ENCODE data around the gene CYTH4. TPM values are rescaled to one million over a fixed set of nuclear protein-coding genes. Genes with fewer than 3 reads are reported as not detected.

CYTH4 gene
- polyA plus RNA-seq, 1 donor from 2014 or later: not detected

GRCh38 chr22:37301144-37301830, 19.0 kb downstream of the CYTH4 start:
- no peaks in the 10 kb centered on the region for H4K20me1 ChIP-seq (ENCODE audit: insufficient read depth)
- H3K4me3 ChIP-seq (ENCODE audit: low read length): no peak overlapping the region
- H3K9me2 ChIP-seq (ENCODE audit: insufficient read depth, low read length): no peaks in the 10 kb centered on the region
- no peak overlapping the region for H3K27ac ChIP-seq (ENCODE audit: low read length)
- no peaks in the 10 kb centered on the region for H3K9me3 ChIP-seq (ENCODE audit: low read length)
- H3K27me3 ChIP-seq (ENCODE audit: insufficient read depth, low read depth, low read length): no peaks in the 10 kb centered on the region
- no peak overlapping the region for H3K9ac ChIP-seq (ENCODE audit: low read length)
- H3F3A ChIP-seq (ENCODE audit: insufficient read depth, low read length, poor library complexity, severe bottlenecking): no peaks in the 10 kb centered on the region
- no peaks in the 10 kb centered on the region for H3K36me3 ChIP-seq (ENCODE audit: insufficient read depth, low read length)
- TF ChIP-seq MXI1 (conservative IDR thresholded peaks at IDR 0.05; ENCODE audit: poor library complexity, severe bottlenecking): no peak
- no peak for TF ChIP-seq EZH2 (IDR thresholded peaks at IDR 0.05; ENCODE audit: borderline replicate concordance, insufficient read depth, low read length, poor library complexity, severe bottlenecking)
- no peak for TF ChIP-seq POLR2AphosphoS5 (IDR thresholded peaks at IDR 0.05)
- TF ChIP-seq RAD21 (conservative IDR thresholded peaks at IDR 0.05): no peak
- no peak for TF ChIP-seq EP300 (conservative IDR thresholded peaks at IDR 0.05; ENCODE audit: poor library complexity, severe bottlenecking)
- no peak for TF ChIP-seq REST (IDR thresholded peaks at IDR 0.05; ENCODE audit: borderline replicate concordance)
- TF ChIP-seq SMC3 (conservative IDR thresholded peaks at IDR 0.05; ENCODE audit: poor library complexity): no peak
- TF ChIP-seq, protein P1, sequence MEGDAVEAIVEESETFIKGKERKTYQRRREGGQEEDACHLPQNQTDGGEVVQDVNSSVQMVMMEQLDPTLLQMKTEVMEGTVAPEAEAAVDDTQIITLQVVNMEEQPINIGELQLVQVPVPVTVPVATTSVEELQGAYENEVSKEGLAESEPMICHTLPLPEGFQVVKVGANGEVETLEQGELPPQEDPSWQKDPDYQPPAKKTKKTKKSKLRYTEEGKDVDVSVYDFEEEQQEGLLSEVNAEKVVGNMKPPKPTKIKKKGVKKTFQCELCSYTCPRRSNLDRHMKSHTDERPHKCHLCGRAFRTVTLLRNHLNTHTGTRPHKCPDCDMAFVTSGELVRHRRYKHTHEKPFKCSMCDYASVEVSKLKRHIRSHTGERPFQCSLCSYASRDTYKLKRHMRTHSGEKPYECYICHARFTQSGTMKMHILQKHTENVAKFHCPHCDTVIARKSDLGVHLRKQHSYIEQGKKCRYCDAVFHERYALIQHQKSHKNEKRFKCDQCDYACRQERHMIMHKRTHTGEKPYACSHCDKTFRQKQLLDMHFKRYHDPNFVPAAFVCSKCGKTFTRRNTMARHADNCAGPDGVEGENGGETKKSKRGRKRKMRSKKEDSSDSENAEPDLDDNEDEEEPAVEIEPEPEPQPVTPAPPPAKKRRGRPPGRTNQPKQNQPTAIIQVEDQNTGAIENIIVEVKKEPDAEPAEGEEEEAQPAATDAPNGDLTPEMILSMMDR (IDR thresholded peaks at IDR 0.05; ENCODE audit: poor library complexity, severe bottlenecking): no peak
- no peak for TF ChIP-seq TAF1 (IDR thresholded peaks at IDR 0.05; ENCODE audit: low read depth)
- no peak overlapping the region for H3K4me2 ChIP-seq (ENCODE audit: low read length)
- no peaks in the 10 kb centered on the region for H3K79me2 ChIP-seq (replicated peaks; ENCODE audit: insufficient read depth, low read length)
- no peak overlapping the region for H2AFZ ChIP-seq (ENCODE audit: low read depth, low read length)

GRCh38 chr22:37302674-37303555, 20.6 kb downstream of the CYTH4 start:
- TF ChIP-seq EZH2 (IDR thresholded peaks at IDR 0.05; ENCODE audit: borderline replicate concordance, insufficient read depth, low read length, poor library complexity, severe bottlenecking) (no peak), RAD21 (conservative IDR thresholded peaks at IDR 0.05) (no peak), POLR2AphosphoS5 (IDR thresholded peaks at IDR 0.05) (no peak), MXI1 (conservative IDR thresholded peaks at IDR 0.05; ENCODE audit: poor library complexity, severe bottlenecking) (no peak), SMC3 (conservative IDR thresholded peaks at IDR 0.05; ENCODE audit: poor library complexity) (no peak), EP300 (conservative IDR thresholded peaks at IDR 0.05; ENCODE audit: poor library complexity, severe bottlenecking) (no peak), REST (IDR thresholded peaks at IDR 0.05; ENCODE audit: borderline replicate concordance) (no peak)
- TF ChIP-seq, protein P1 (IDR thresholded peaks at IDR 0.05; ENCODE audit: poor library complexity, severe bottlenecking): no peak
- Histone ChIP-seq H3K36me3 (ENCODE audit: insufficient read depth, low read length) (no peaks in the 10 kb centered on the region), H3F3A (ENCODE audit: insufficient read depth, low read length, poor library complexity, severe bottlenecking) (no peaks in the 10 kb centered on the region), H3K9me2 (ENCODE audit: insufficient read depth, low read length) (no peaks in the 10 kb centered on the region), H3K27ac (ENCODE audit: low read length) (no peak overlapping the region), H3K79me2 (replicated peaks; ENCODE audit: insufficient read depth, low read length) (no peaks in the 10 kb centered on the region), H3K4me2 (ENCODE audit: low read length) (no peak overlapping the region), H3K4me3 (ENCODE audit: low read length) (no peak overlapping the region), H3K9ac (ENCODE audit: low read length) (no peak overlapping the region), H3K27me3 (ENCODE audit: insufficient read depth, low read depth, low read length) (no peaks in the 10 kb centered on the region), H2AFZ (ENCODE audit: low read depth, low read length) (no peak overlapping the region), H3K9me3 (ENCODE audit: low read length) (no peaks in the 10 kb centered on the region), H4K20me1 (ENCODE audit: insufficient read depth) (no peaks in the 10 kb centered on the region)

Measured in neural cell (in vitro differentiated cells).